NCI-H82 (cell line): ENCODE results near the gene IL4R.
"Not testable (repeated sequence)": the region's sequence is repeated elsewhere in the genome, so short reads cannot be mapped to it uniquely, and the experiment has no call there.

ENCODE experiments used
- DNase-seq: peaks from one replicate; lab custom pipeline; 2025; lab: John Stamatoyannopoulos, UW

The IL4R gene

GRCh38 chr16:27313422-27314160, at the start of gene IL4R:
Gene IL4R, plus strand, starts transcription at chr16:27313974. Its CDS starts 26,230 bp downstream, at chr16:27340204.
- DNase-seq, result no peak

- no peak for DNase-seq
Observed at GRCh38 chr16:27264151-27264550, 49.6 kb upstream of the IL4R start.

DNA sequence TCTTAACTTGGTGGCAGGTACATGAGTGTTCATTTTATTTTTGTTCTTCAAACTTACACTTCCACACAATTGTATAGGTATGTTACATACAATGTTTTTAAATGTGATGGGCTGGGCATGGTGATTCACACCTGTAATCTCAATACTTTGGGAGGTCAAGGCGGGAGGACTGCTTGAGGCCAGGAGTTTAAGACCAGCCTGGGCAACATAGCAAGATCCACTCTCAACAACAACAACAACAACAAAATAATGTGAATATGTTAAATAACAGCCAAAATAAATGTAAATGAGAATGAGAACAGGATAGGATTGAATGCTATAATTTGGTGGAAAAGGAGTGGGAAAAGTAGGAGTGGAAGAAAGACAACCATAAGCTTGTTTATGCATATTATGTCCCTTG, 47.8 kb upstream of the IL4R start:
- DNase-seq, result no peak

GRCh38 chr16:27267037-27267677, 46.6 kb upstream of the IL4R start:
- no peak for DNase-seq

- peak; percentile 96 for DNase-seq
Observed at GRCh38 chr16:27268376-27269299, 45.1 kb upstream of the IL4R start, which contains the start of gene NSMCE1. Gene NSMCE1, minus strand, starts transcription at chr16:27268772. Its CDS starts 11,202 bp downstream, at chr16:27257570.

GRCh38 chr16:27269300-27270150, 44.2 kb upstream of the IL4R start:
- DNase-seq, result no peak

GRCh38 chr16:27270349-27270748, 43.4 kb upstream of the IL4R start:
- DNase-seq, result no peak

GRCh38 chr16:27272076-27272475, 41.7 kb upstream of the IL4R start:
- DNase-seq, result no peak

DNA sequence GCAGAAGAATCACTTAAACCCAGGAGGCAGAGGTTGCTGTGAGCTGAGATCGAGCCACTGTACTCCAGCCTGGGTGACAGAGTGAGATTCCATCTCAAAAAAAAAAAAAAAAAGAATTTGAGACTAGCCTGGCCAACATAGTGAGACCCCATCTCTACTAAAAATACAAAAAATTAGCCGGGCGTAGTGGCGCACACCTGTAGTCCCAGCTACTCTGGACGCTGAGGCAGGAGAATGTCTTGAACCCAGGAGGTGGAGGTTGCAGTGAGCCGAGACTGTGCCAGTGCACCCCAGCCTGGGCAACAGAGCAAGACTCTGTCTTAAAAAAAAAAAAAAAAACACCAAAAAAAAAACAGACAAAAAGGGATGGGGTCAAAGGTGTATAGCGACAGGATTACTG, 41.1 kb upstream of the IL4R start:
- DNase-seq, result not testable (repeated sequence)

DNA sequence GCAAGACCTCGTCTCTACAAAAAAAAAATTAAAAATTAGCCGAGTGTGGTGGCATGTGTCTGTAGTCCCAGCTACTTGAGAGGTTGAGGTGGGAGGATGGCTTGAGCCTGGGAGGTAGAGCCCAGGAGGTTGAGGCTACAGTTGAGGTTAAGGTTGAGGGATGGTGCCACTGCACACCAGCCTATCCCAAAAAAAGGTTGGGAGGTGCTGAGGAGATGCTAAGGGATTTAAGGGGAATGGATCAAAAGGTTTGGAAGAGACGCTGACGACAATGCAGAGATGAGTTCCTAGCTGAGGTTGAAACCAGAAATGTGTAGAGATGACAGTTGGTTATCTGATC, 40.5 kb upstream of the IL4R start:
- DNase-seq, result no peak

- no peak for DNase-seq
Observed at GRCh38 chr16:27273670-27274423, 39.9 kb upstream of the IL4R start.

DNA sequence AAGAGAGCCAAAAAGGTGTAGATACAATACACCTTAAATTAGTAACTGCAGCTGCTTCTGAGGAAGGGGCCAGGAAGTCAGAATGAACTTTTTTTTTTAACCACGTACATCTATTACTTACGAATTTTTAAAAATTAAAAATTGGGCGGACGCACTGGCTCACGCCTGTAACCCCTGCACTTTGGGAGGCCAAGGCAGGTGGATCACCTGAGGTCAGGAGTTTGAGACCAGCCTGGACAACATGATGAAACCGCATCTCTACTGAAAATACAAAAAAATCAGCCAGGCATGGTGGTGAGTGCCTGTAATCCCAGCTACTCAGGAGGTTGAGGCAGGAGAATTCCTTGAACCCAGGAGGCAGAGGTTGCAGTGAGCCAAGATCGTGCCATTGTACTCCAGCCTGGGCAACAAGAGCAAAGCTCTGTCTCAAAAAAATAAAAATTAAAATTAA, 39.3 kb upstream of the IL4R start:
- not testable (repeated sequence) for DNase-seq

DNA sequence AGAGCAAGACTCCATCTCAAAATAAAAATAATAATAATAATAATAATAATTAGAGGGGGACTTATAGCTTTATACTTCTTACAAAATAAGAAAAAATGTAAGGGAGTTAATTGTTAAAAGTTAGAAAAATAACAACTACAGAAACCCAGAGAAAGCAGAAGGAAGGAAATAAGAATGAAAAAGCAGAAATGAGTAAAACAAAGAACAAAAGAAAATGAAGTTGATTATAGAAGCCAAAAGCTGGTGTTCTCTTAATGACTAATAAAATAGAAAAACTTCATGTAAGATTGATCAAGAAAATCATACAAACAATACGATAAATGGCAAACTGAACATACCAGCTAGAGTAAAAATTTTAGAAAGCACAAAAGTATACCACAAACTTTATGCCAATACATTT, 38.4 kb upstream of the IL4R start:
- DNase-seq, result no peak

DNA sequence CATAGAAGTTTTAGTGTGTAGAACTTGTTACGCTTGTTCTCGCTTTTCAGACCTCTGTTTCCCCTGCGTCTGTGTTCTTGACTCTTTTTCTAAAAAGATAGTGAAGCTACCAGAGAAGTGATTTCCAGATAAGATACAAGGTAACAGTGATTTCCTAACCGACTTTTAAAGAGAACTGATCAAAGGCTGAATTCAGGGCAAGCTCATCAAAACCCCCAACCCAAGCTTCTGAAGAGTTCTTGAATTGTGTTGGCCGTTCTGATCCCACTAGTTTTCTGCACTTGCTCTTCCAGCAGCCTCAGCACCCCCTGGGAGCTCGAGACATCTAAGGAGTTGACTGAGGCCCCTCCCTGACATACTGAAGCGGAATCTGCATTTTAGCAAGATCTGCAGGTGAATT, 32.5 kb upstream of the IL4R start:
- no peak for DNase-seq

- no peak for DNase-seq
Observed at GRCh38 chr16:27284865-27285675, 28.7 kb upstream of the IL4R start.

- DNase-seq, result no peak
Observed at GRCh38 chr16:27285676-27286196, 28.0 kb upstream of the IL4R start.

- DNase-seq, result no peak
Observed at GRCh38 chr16:27286451-27286850, 27.3 kb upstream of the IL4R start.

DNA sequence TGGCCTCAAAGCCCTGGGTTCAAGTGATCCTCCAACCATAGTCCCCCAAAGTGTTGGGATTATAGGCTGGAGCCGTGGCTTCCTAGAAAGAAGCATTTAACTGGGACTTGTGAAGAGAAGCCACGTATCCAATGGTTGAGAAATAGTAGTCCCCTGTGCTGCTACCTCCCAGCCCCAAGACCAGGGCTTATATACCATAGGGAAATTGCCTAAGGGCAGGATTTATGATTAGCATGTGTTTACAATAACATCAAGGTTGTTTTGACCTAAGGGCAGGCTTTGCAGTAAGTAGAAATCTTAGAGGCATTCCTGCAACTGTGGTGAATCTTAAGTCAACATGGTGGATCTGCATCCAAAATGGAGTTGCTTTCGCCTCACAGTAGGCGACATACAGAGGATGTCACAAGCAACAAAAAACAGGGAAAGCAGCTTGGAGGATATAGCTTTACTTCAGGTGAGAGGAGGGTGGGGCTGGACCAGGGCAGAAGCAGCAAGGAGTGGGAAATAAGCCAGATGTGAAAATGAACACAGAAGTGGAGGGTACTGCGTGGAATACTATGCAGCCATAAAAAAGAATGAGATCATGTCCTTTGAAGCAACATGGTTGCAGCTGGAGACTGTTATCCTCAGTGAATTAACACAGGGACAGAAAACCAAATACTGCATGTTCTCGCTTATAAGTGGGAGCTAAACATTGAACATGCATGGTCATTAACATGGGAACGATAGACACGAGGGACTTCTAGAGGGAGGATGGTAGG, 26.5 kb upstream of the IL4R start:
- DNase-seq, result no peak

DNA sequence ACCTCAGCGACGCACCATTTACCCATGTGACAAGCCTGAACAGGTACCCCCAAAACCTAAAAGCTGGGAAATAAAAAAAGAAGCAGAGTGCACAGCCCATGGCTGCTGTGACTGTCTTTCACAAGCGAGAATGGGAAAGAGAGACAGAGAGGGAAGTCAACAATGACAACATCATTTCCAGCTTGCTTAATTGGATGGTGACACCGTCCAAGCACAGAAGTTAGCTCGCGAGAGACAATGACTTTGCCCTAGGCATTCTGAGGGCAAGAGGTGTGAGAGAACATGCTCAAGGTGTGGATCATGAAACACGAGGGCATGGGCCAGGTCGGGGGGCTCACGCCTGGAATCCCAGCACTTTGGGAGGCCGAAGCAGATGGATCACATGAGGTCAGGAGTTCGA, 25.9 kb upstream of the IL4R start:
- no peak for DNase-seq
